ENCODE measurements around the gene ZNF519. TPM values are rescaled to one million over a fixed set of nuclear protein-coding genes. Genes with fewer than 3 reads are reported as not detected.
"Not testable (repeated sequence)": the region's sequence is repeated elsewhere in the genome, so short reads cannot be mapped to it uniquely, and the experiment has no call there.

Gene ZNF519
- total and polyA plus RNA-seq, 8 donors: 0.88 to 2.9 (median 1.5) TPM

GRCh38 chr18:14172142-14173115, 40.2 kb upstream of the ZNF519 start:
- H3K4me3 ChIP-seq; H3K36me3 ChIP-seq; H3K9me3 ChIP-seq; ATAC-seq; H3K27me3 ChIP-seq; H3K4me1 ChIP-seq; FAIRE-seq; H3K27ac ChIP-seq; intact Hi-C loops (cut with DNase I): not testable (repeated sequence)
- 79 to 96% methylated on average over 5 to 6 of the region's 6 CpGs for WGBS, 2 donors
- DNase-seq: peak in 1 of 6 donors; percentile 71

- DNase-seq: peak in 1 of 6 donors; percentile 72
- H3K27me3 ChIP-seq; H3K4me1 ChIP-seq; H3K36me3 ChIP-seq; ATAC-seq; intact Hi-C loops (cut with DNase I); H3K9me3 ChIP-seq; H3K27ac ChIP-seq; H3K4me3 ChIP-seq; FAIRE-seq: not testable (repeated sequence)
- 86 to 95% methylated on average over 4 to 5 of the region's 5 CpGs for WGBS, 2 donors
Observed at GRCh38 chr18:14171301-14172141, 39.3 kb upstream of the ZNF519 start.

GRCh38 chr18:14170367-14171036, 38.3 kb upstream of the ZNF519 start:
- H3K27ac ChIP-seq; H3K9me3 ChIP-seq; H3K27me3 ChIP-seq; H3K36me3 ChIP-seq; H3K4me3 ChIP-seq; H3K4me1 ChIP-seq; FAIRE-seq; intact Hi-C loops (cut with DNase I): not testable (repeated sequence)
- DNase-seq (peak in 1 of 6 donors; percentile 58), ATAC-seq (peak in 2 of 4 donors; percentile 19 to 20)
- WGBS, 2 donors: 64 to 76% methylated on average over 6 of the region's 6 CpGs

GRCh38 chr18:14162915-14163314, 30.7 kb upstream of the ZNF519 start:
- H3K27ac ChIP-seq; H3K4me1 ChIP-seq; FAIRE-seq; H3K9me3 ChIP-seq; H3K36me3 ChIP-seq; DNase-seq; intact Hi-C loops (cut with DNase I); H3K27me3 ChIP-seq; H3K4me3 ChIP-seq; ATAC-seq: not testable (repeated sequence)
- WGBS, 2 donors: 43 to 53% methylated on average over 8 of the region's 8 CpGs

- H3K4me3 ChIP-seq; ATAC-seq; H3K27me3 ChIP-seq; H3K36me3 ChIP-seq; H3K27ac ChIP-seq; intact Hi-C loops (cut with DNase I); FAIRE-seq; H3K9me3 ChIP-seq; H3K4me1 ChIP-seq; DNase-seq: not testable (repeated sequence)
- 56 to 66% methylated on average over 7 to 8 of the region's 8 CpGs for WGBS, 2 donors
Observed at GRCh38 chr18:14151564-14152113, 19.4 kb upstream of the ZNF519 start.

GRCh38 chr18:14150766-14151165, 18.5 kb upstream of the ZNF519 start:
- H3K36me3 ChIP-seq; H3K9me3 ChIP-seq; H3K27me3 ChIP-seq; intact Hi-C loops (cut with DNase I); FAIRE-seq; H3K4me1 ChIP-seq; H3K27ac ChIP-seq; H3K4me3 ChIP-seq; ATAC-seq: not testable (repeated sequence)
- peak in 1 of 6 donors; percentile 36 for DNase-seq
- 74 to 87% methylated on average over 11 of the region's 11 CpGs for WGBS, 2 donors

- H3K27me3 ChIP-seq; intact Hi-C loops (cut with DNase I); H3K36me3 ChIP-seq; H3K4me3 ChIP-seq; ATAC-seq; H3K9me3 ChIP-seq; FAIRE-seq; H3K27ac ChIP-seq; H3K4me1 ChIP-seq: not testable (repeated sequence)
- peak in 1 of 6 donors; percentile 52 for DNase-seq
- 78 to 84% methylated on average over 20 of the region's 20 CpGs for WGBS, 2 donors
Observed at GRCh38 chr18:14149916-14150420, 17.7 kb upstream of the ZNF519 start.

GRCh38 chr18:14149121-14149850, 17.1 kb upstream of the ZNF519 start:
- ATAC-seq; H3K36me3 ChIP-seq; H3K4me3 ChIP-seq; H3K27ac ChIP-seq; FAIRE-seq; intact Hi-C loops (cut with DNase I); H3K27me3 ChIP-seq; H3K4me1 ChIP-seq; H3K9me3 ChIP-seq: not testable (repeated sequence)
- 56 to 71% methylated on average over 8 to 9 of the region's 9 CpGs for WGBS, 2 donors
- peak in 1 of 6 donors; percentile 53 for DNase-seq

- H3K4me1 ChIP-seq; H3K36me3 ChIP-seq; H3K27me3 ChIP-seq; H3K27ac ChIP-seq; H3K9me3 ChIP-seq; H3K4me3 ChIP-seq; intact Hi-C loops (cut with DNase I); FAIRE-seq; ATAC-seq: not testable (repeated sequence)
- peak in 1 of 6 donors; percentile 46 for DNase-seq
- 70 to 75% methylated on average over 22 to 24 of the region's 24 CpGs for WGBS, 2 donors
Observed at GRCh38 chr18:14147935-14148865, 16.0 kb upstream of the ZNF519 start.

GRCh38 chr18:14146771-14147170, 14.5 kb upstream of the ZNF519 start:
- H3K27ac ChIP-seq; H3K36me3 ChIP-seq; FAIRE-seq; H3K27me3 ChIP-seq; ATAC-seq; intact Hi-C loops (cut with DNase I); H3K4me1 ChIP-seq; H3K9me3 ChIP-seq; H3K4me3 ChIP-seq: not testable (repeated sequence)
- WGBS, 2 donors: 73 to 76% methylated on average over 23 of the region's 23 CpGs
- DNase-seq: peak in 1 of 6 donors; percentile 57

Measured in pancreas (tissue), 10 donors.